Uterus (tissue), 4 donors: ENCODE measurements around the gene ANKRD22. TPM values are rescaled to one million over a fixed set of nuclear protein-coding genes. Genes with fewer than 3 reads are reported as not detected.

Experiments used
- DNase-seq, 2 donors: peaks; one replicate each; pipeline ENCODE4 v3.0.0-alpha.2; 2019 to 2020
- H3K27ac ChIP-seq, 2 donors: fragments of 200-600 bp; sonication (generic); 1 replicate in 1 of 2; 2 replicates in 1 of 2; pipeline ENCODE4 v1.5.1; 2016 to 2018
- H3K27me3 ChIP-seq, 2 donors: fragments of 200-600 bp; sonication (generic); one replicate each; pipeline ENCODE4 v1.5.1; 2018 to 2019; ENCODE audit warnings: control low read depth in 1 of 2
- H3K36me3 ChIP-seq, 2 donors: fragments of 200-600 bp; sonication (generic); one replicate each; pipeline ENCODE4 v1.5.1; 2019; ENCODE audit warnings: control low read depth in 1 of 2
- H3K4me1 ChIP-seq, 2 donors: fragments of 200-600 bp; sonication (generic); one replicate each; pipeline ENCODE4 v1.5.1; 2018 to 2019; ENCODE audit warnings: control low read depth in 1 of 2
- H3K4me3 ChIP-seq, 2 donors: fragments of 200-600 bp; sonication (generic); 1 replicate in 1 of 2; 2 replicates in 1 of 2; pipeline ENCODE4 v1.5.1; 2018 to 2019; ENCODE audit warnings: mild to moderate bottlenecking in 1 of 2
- H3K9me3 ChIP-seq, 2 donors: fragments of 200-600 bp; sonication (generic); one replicate each; pipeline ENCODE4 v1.5.1; 2019; ENCODE audit warnings: control low read depth in 1 of 2
- POLR2A ChIP-seq, 2 donors: fragments of 450-650 bp; IDR thresholded peaks; one replicate each; pipeline ENCODE4 v1.6.1; 2016; ENCODE audit warnings: antibody characterized with exemption in 2 of 2, mild to moderate bottlenecking in 1 of 2, moderate library complexity in 1 of 2
- intact Hi-C: fragments of 100-400 bp; cut with DNase I; formaldehyde crosslinking; loops from one replicate; pipeline ENCODE4 v1.15.1; 2023; ENCODE audit warnings: low total_unique reads
- total RNA-seq, 4 donors: library from RNA; depleted of rRNA in 3 of 4; stranded (reverse); fragments of >200 nt in 3 of 4; gene quantifications; one replicate each; pipeline versions ENCODE4 v1.1.0 to v1.2.4, GENCODE V29; 2014 to 2023
- TF ChIP-seq, protein P1 (sequence below), 4 experiments: fragments of 200-600 bp in 2 of 4; fragments of 450-650 bp in 2 of 4; sonication (generic) in 2 of 4; IDR thresholded peaks; one replicate each; pipeline ENCODE4 v1.5.1; 2016 to 2019; ENCODE audit warnings: antibody characterized with exemption in 4 of 4, mild to moderate bottlenecking in 2 of 4, moderate library complexity in 1 of 4
- donor health status: DM: yes; HTN: yes; CAD: no.

ANKRD22 gene
- total RNA-seq, 4 donors from 2014 or later: 0.48 TPM; not detected in 3

DNA sequence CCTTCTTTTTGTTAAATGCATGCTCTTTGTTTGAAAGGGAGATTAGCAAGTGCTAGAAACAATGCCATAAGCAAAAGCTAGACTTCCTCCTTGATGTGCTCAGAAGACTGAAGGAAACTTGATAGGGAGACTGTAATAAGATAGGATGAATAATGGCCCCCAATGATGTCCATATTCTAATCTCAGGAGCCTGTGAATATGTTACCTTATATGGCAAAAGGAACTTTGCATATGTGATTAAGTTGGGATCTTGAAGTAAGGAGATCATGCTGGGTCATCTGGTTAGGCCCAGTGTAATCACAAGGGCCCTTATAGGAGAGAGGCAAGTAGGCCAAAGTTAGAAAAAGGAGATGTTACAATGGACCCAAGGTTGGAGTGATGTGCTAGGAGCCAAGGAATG is 62.7 kb downstream of the ANKRD22 start:
- H3K36me3 ChIP-seq: no peaks in the 10 kb centered on the region
- DNase-seq: no peak
- H3K4me3 ChIP-seq: no peak overlapping the region
- no peaks in the 10 kb centered on the region for H3K9me3 ChIP-seq
- no peaks in the 10 kb centered on the region for H3K27me3 ChIP-seq
- TF ChIP-seq, protein P1, sequence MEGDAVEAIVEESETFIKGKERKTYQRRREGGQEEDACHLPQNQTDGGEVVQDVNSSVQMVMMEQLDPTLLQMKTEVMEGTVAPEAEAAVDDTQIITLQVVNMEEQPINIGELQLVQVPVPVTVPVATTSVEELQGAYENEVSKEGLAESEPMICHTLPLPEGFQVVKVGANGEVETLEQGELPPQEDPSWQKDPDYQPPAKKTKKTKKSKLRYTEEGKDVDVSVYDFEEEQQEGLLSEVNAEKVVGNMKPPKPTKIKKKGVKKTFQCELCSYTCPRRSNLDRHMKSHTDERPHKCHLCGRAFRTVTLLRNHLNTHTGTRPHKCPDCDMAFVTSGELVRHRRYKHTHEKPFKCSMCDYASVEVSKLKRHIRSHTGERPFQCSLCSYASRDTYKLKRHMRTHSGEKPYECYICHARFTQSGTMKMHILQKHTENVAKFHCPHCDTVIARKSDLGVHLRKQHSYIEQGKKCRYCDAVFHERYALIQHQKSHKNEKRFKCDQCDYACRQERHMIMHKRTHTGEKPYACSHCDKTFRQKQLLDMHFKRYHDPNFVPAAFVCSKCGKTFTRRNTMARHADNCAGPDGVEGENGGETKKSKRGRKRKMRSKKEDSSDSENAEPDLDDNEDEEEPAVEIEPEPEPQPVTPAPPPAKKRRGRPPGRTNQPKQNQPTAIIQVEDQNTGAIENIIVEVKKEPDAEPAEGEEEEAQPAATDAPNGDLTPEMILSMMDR (IDR thresholded peaks at IDR 0.05): no peak
- no peak for TF ChIP-seq POLR2A (IDR thresholded peaks at IDR 0.05)
- no peaks in the 10 kb centered on the region for H3K4me1 ChIP-seq
- intact Hi-C loops: no loop called here
- H3K27ac ChIP-seq: no peak overlapping the region

- Histone ChIP-seq H3K27ac (no peak overlapping the region), H3K9me3 (no peaks in the 10 kb centered on the region), H3K4me1 (no peaks in the 10 kb centered on the region), H3K27me3 (no peaks in the 10 kb centered on the region), H3K4me3 (no peak overlapping the region), H3K36me3 (no peaks in the 10 kb centered on the region)
- no peak for DNase-seq
- intact Hi-C loops: no loop called here
- TF ChIP-seq POLR2A (IDR thresholded peaks at IDR 0.05): no peak
- TF ChIP-seq, protein P1 (IDR thresholded peaks at IDR 0.05): no peak
Observed at GRCh38 chr10:88787463-88787862, 64.2 kb downstream of the ANKRD22 start.

- Histone ChIP-seq H3K4me1 (no peaks in the 10 kb centered on the region), H3K27ac (no peak overlapping the region), H3K36me3 (no peaks in the 10 kb centered on the region), H3K9me3 (no peaks in the 10 kb centered on the region), H3K4me3 (no peak overlapping the region), H3K27me3 (no peaks in the 10 kb centered on the region)
- intact Hi-C loops: no loop called here
- TF ChIP-seq, protein P1 (IDR thresholded peaks at IDR 0.05): no peak
- no peak for TF ChIP-seq POLR2A (IDR thresholded peaks at IDR 0.05)
- DNase-seq: no peak
Observed at GRCh38 chr10:88786032-88786770, 65.4 kb downstream of the ANKRD22 start.

- Histone ChIP-seq H3K27me3 (no peaks in the 10 kb centered on the region), H3K27ac (no peak overlapping the region), H3K4me3 (no peak overlapping the region), H3K4me1 (no peaks in the 10 kb centered on the region), H3K9me3 (no peaks in the 10 kb centered on the region), H3K36me3 (no peaks in the 10 kb centered on the region)
- TF ChIP-seq, protein P1 (IDR thresholded peaks at IDR 0.05): no peak
- TF ChIP-seq POLR2A (IDR thresholded peaks at IDR 0.05): no peak
- DNase-seq: no peak
- intact Hi-C loops: no loop called here
Observed at GRCh38 chr10:88783724-88784123, 67.9 kb downstream of the ANKRD22 start.

- Histone ChIP-seq H3K9me3 (no peaks in the 10 kb centered on the region), H3K4me3 (no peak overlapping the region), H3K36me3 (no peaks in the 10 kb centered on the region), H3K27ac (no peak overlapping the region), H3K4me1 (no peaks in the 10 kb centered on the region), H3K27me3 (no peaks in the 10 kb centered on the region)
- TF ChIP-seq, protein P1 (IDR thresholded peaks at IDR 0.05): no peak
- no peak for DNase-seq
- intact Hi-C loops: no loop called here
Observed at GRCh38 chr10:88782222-88782621, 69.4 kb downstream of the ANKRD22 start.
